Fibroblast of lung (primary cell): Measurements from ENCODE around the gene CLTB. TPM values are rescaled to one million over a fixed set of nuclear protein-coding genes. Genes with fewer than 3 reads are reported as not detected.

Source experiments
- DNase-seq, 2 donors: peaks; one replicate each; pipeline versions ENCODE4 v3.0.0 to v3.0.0-alpha.2; 2010; ENCODE audit warnings: low read depth in 2 of 2
- H2AFZ ChIP-seq: 2 replicates; pipeline ENCODE4 v1.5.1; 2012; ENCODE audit warnings: low read length, control low read depth, inconsistent platforms
- H3K27ac ChIP-seq: 2 replicates; pipeline ENCODE4 v1.5.1; 2011; ENCODE audit warnings: low read length, control low read depth; ENCODE audit not compliant: insufficient read depth
- H3K27me3 ChIP-seq: 2 replicates; pipeline ENCODE4 v1.5.1; 2011; ENCODE audit warnings: mild to moderate bottlenecking, low read length; ENCODE audit not compliant: control insufficient read depth, insufficient read depth
- H3K36me3 ChIP-seq: 2 replicates; pipeline ENCODE4 v1.5.1; 2011; ENCODE audit warnings: low read length; ENCODE audit not compliant: control insufficient read depth, insufficient read depth
- H3K4me1 ChIP-seq: 2 replicates; pipeline ENCODE4 v1.5.1; 2011; ENCODE audit warnings: low read length; ENCODE audit not compliant: control insufficient read depth, insufficient read depth; ENCODE audit errors: extremely low read depth
- H3K4me2 ChIP-seq: 2 replicates; pipeline ENCODE4 v1.5.1; 2011; ENCODE audit warnings: low read length, control low read depth; ENCODE audit not compliant: insufficient read depth; ENCODE audit errors: extremely low read depth
- H3K4me3 ChIP-seq, 4 experiments: fragments of 200-600 bp in 1 of 4; sonication (generic) in 1 of 4; replicated peaks in 1 of 4; 2 replicates each; pipeline ENCODE4 v1.5.1; 2011 to 2016; ENCODE audit warnings: low read length in 4 of 4, low read depth in 3 of 4, mild to moderate bottlenecking in 3 of 4, control low read depth in 2 of 4, inconsistent platforms in 1 of 4, mixed read lengths in 1 of 4; ENCODE audit not compliant: insufficient read depth in 1 of 4; ENCODE audit errors: control extremely low read depth in 1 of 4
- H3K79me2 ChIP-seq: 2 replicates; pipeline ENCODE4 v1.5.1; 2012; ENCODE audit warnings: mild to moderate bottlenecking, low read length, inconsistent platforms; ENCODE audit not compliant: control insufficient read depth, insufficient read depth
- H3K9ac ChIP-seq: 2 replicates; pipeline ENCODE4 v1.5.1; 2011; ENCODE audit warnings: mild to moderate bottlenecking, low read length, control low read depth; ENCODE audit not compliant: insufficient read depth
- H3K9me3 ChIP-seq: 2 replicates; pipeline ENCODE4 v1.5.1; 2012; ENCODE audit warnings: low read depth, low read length; ENCODE audit not compliant: control insufficient read depth, insufficient read depth
- H4K20me1 ChIP-seq: 2 replicates; pipeline ENCODE4 v1.5.1; 2011; ENCODE audit warnings: low read length; ENCODE audit not compliant: control insufficient read depth, insufficient read depth; ENCODE audit errors: extremely low read depth
- EZH2 ChIP-seq: IDR thresholded peaks from 2 replicates; pipeline ENCODE4 v1.5.1; 2012; ENCODE audit warnings: low read length, control low read depth, mild to moderate bottlenecking; ENCODE audit errors: missing control alignments
- polyA plus RNA-seq, 2 donors: library from polyadenylated mRNA; depleted of rRNA in 1 of 2; stranded (reverse) in 1 of 2; unstranded in 1 of 2; fragments of >200 nt; gene quantifications; 2 replicates each; pipeline ENCODE4 v1.2.1, GENCODE V29; 2011 to 2012; ENCODE audit warnings: missing spikeins in 1 of 2
- total RNA-seq: library from RNA; depleted of rRNA; stranded (reverse); fragments of >200 nt; gene quantifications from 2 replicates; pipeline ENCODE4 v1.2.1, GENCODE V29; 2014
- TF ChIP-seq, protein P1 (sequence below), 2 donors: IDR thresholded peaks in 1 of 2; conservative IDR thresholded peaks in 1 of 2; 1 replicate in 1 of 2; 2 replicates in 1 of 2; pipeline ENCODE4 v1.5.1; 2011 to 2012; ENCODE audit warnings: low read length in 2 of 2, control low read depth in 1 of 2, inconsistent platforms in 1 of 2, low read depth in 1 of 2, mild to moderate bottlenecking in 1 of 2

CLTB gene
- total and polyA plus RNA-seq, 2 donors (not counting 1 experiment from before 2014, with no cell fraction given) = 90.8 to 94.3 TPM

DNA sequence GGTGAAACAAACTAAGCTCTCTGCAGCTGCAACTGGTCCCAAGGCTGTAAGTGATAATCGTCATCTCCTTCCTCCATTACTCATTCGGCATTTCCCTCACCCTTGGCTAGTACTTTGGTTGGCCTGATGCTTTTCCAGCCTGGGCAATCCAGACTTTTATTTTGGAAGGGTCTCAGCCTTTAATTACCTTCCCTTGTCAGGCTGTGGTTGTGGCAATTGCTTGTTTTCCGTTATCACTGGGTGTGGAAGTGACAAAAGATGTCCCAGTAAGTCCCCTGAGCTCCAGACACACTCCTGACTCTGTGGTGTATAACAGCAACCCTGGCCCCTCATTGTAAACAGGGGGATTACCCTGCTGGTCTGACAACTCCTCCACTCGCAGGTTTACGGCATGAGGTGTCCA is 25.6 kb upstream of the CLTB start:
- peaks cover 2% of the 10 kb centered on the region for H3K4me1 ChIP-seq
- TF ChIP-seq EZH2 = no peak
- TF ChIP-seq, protein P1, sequence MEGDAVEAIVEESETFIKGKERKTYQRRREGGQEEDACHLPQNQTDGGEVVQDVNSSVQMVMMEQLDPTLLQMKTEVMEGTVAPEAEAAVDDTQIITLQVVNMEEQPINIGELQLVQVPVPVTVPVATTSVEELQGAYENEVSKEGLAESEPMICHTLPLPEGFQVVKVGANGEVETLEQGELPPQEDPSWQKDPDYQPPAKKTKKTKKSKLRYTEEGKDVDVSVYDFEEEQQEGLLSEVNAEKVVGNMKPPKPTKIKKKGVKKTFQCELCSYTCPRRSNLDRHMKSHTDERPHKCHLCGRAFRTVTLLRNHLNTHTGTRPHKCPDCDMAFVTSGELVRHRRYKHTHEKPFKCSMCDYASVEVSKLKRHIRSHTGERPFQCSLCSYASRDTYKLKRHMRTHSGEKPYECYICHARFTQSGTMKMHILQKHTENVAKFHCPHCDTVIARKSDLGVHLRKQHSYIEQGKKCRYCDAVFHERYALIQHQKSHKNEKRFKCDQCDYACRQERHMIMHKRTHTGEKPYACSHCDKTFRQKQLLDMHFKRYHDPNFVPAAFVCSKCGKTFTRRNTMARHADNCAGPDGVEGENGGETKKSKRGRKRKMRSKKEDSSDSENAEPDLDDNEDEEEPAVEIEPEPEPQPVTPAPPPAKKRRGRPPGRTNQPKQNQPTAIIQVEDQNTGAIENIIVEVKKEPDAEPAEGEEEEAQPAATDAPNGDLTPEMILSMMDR (conservative IDR thresholded peaks at IDR 0.05 in 1 of 2, IDR thresholded peaks at IDR 0.05 in 1 of 2; ENCODE audit: low read depth in 1 of 2, low read length in 2 of 2) = no peak
- H2AFZ ChIP-seq = no peak overlapping the region
- no peaks in the 10 kb centered on the region for H3K9me3 ChIP-seq
- no peak overlapping the region for H3K4me3 ChIP-seq
- no peaks in the 10 kb centered on the region for H3K36me3 ChIP-seq
- H4K20me1 ChIP-seq = no peaks in the 10 kb centered on the region
- no peak overlapping the region for H3K4me2 ChIP-seq
- no peak overlapping the region for H3K27ac ChIP-seq
- peak; percentile 12 to 34 for DNase-seq
- H3K9ac ChIP-seq = no peak overlapping the region
- H3K27me3 ChIP-seq = no peaks in the 10 kb centered on the region
- H3K79me2 ChIP-seq = peaks cover under 1% of the 10 kb centered on the region

DNA sequence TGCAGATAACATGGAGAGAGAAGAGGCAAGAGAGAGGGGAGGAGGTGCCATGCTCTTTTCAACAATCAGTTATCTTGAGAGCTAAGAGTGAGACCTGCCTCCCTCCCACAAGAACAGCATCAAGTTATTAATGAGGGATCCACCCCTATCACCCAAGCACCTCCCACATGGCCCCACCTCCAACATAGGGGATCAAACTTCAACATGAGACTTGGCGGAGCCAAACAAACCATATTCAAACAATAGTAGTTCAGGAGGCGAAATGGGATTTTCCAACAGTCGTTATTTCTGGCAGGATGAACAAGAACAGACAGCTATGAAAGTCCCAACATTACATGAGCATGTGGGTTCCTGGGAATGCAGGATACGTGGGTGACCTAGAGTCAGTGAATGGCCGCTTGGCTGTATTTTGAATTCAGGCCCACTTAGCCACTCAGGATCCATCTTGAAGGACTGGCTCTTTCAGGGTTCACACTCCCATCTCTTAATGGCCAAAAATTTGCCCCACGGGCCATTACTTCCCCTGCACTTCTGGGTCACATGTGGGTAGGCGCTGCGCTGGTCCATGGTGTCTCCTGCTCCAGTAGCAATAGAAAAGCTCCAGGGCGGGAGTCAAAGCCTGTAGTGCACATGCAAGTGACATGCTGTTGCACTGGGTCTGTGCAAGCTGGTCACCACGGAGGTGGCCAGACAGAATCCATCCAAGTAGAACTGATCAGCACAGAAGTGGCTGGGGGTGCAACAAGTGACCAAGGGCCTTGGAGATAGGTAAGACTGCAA is 24.8 kb upstream of the CLTB start:
- H3K27ac ChIP-seq = no peak overlapping the region
- no peaks in the 10 kb centered on the region for H3K36me3 ChIP-seq
- no peak overlapping the region for H2AFZ ChIP-seq
- peak in 1 of 2 donors; percentile 25 for DNase-seq
- no peaks in the 10 kb centered on the region for H3K27me3 ChIP-seq
- H3K4me3 ChIP-seq = no peak overlapping the region
- no peaks in the 10 kb centered on the region for H3K9me3 ChIP-seq
- peaks cover 2% of the 10 kb centered on the region for H3K4me1 ChIP-seq
- no peaks in the 10 kb centered on the region for H3K79me2 ChIP-seq
- TF ChIP-seq EZH2 = no peak
- TF ChIP-seq, protein P1 (conservative IDR thresholded peaks at IDR 0.05 in 1 of 2, IDR thresholded peaks at IDR 0.05 in 1 of 2; ENCODE audit: low read depth in 1 of 2, low read length in 2 of 2) = no peak
- H3K9ac ChIP-seq = no peak overlapping the region
- H3K4me2 ChIP-seq = no peak overlapping the region
- H4K20me1 ChIP-seq = no peaks in the 10 kb centered on the region

DNA sequence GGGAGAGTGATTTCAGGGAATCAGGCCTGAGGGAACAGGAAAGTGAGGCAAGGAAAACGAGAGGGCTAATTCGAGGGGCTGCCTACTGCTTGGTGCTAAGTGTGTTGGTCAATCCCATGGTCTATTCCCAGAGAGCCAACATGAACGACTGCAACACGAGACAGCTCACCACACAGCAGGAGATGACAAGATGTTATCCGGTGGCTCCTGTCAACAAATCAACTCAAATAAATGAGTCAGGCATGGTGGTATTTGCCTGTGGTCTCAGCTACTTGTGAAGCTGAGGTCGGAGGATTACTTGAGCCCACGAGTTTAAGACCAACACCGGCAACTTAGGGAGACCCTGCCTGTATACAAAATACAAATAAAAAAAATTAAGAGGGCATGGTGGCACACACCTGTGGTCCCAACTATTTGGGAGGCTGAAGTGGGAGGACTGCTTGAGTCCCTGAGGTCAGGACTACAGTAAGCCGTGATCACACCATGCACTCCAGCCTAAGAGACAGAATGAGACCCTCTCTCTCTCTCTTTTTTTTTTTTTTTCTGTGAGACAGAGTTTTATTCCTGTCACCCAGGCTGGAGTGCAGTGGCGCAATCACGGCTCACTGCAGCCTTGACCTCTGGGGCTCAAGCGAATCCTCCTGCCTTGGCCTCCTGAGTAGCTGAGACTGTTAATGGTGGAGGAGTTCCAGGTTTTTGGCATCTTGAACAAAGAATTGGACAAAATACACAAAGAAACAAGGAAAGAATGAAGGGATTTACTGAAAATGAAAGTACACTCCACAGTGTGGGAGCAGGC is 22.8 kb upstream of the CLTB start:
- Histone ChIP-seq H3K79me2 (no peaks in the 10 kb centered on the region), H3K27ac (no peak overlapping the region), H4K20me1 (no peaks in the 10 kb centered on the region), H3K4me1 (peaks cover 2% of the 10 kb centered on the region), H3K9ac (no peak overlapping the region), H3K36me3 (no peaks in the 10 kb centered on the region), H3K27me3 (no peaks in the 10 kb centered on the region), H3K4me3 (no peak overlapping the region), H2AFZ (no peak overlapping the region), H3K4me2 (no peak overlapping the region), H3K9me3 (no peaks in the 10 kb centered on the region)
- TF ChIP-seq, protein P1 (conservative IDR thresholded peaks at IDR 0.05 in 1 of 2, IDR thresholded peaks at IDR 0.05 in 1 of 2; ENCODE audit: low read depth in 1 of 2, low read length in 2 of 2) = no peak
- TF ChIP-seq EZH2 = no peak
- peak; percentile 37 to 76 for DNase-seq
